GM18526 (cell line): Measurements from ENCODE around the gene STARD13.

Experiments
- POLR2A ChIP-seq: IDR thresholded peaks from 3 replicates; pipeline ENCODE4 v1.6.1; 2011; ENCODE audit not compliant: insufficient read length; ENCODE audit errors: extremely low read depth

STARD13 gene

DNA sequence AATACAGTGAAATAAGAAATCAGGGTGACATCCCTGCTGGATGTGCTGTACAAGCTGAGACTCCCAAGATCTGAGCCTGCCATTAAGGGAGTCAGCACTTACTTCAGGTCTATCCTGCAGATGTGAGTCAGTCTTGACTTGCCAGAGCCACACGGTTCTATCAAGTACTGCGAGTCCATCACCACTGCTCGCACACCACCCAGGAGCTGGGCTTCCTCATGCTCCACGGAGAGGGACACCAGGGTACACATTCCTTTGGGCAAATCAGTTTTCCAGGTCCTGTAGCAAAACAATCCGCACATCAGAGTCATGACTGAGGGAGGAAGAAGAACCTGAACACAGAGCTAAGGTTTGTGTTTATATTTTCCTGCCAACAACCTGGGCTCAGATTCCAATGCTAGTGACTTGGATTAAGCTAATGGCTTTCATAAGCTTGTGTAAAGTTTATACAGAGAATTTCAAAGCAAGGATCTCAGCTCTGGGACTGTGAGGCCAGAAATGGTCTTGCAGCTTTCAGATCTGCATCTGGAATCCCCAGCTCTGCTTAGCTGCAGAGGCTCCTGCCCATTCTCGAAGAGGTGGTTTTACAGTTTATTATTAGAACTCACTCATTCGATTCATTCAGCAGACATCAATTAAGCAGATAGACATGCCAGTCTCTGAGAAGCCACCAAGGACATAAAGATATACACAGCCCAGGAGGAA, 178.7 kb downstream of the STARD13 start:
- TF ChIP-seq POLR2A = no peak

DNA sequence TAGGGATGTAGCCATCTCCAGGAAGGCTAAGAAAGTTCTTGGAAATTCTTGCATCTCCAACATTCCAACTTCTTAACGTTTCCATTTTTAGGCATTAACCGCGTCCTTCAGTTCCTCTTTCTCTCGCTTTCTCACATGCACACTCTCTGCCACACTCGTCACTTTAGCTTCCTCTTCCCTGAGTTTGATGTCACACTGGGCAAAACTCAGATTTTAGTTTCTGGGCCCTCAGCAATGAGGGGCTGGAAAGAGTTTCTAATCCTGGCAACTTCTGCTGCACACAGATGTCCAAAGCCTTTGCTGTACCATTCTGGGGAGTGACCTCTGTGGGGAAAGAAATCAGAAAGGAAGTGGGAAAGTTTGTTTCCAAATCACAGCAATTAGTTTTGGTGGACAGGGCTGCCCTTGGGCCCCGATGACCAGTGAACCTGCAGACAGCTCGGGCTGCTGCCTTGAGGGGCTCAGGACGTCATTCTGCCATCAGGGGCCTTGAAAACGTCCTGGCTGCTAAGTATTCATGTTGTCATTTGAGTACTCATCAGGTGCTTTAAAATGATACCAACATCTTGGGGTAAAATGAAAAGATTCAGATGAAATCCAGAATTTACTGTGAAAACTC, 180.1 kb downstream of the STARD13 start:
- TF ChIP-seq POLR2A = no peak

DNA sequence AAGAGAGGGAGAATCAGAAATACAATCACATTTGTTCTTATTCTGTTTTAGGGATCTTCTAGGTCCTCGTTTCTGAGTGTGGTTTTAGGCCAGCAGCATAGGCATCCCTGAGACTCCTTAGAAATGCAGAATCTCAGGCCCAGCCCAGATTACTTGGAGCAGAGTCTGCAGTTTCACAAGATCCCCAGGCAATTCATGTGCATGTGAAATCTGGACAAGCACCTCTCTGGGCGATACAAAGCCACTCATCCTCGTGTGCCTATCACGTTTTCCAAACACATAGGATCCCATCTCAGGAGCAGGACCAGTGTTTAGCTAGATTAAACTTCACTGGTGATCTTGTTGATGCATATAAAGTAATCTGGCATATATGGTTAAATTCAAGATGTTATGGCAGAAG, 182.1 kb downstream of the STARD13 start:
- no peak for TF ChIP-seq POLR2A

DNA sequence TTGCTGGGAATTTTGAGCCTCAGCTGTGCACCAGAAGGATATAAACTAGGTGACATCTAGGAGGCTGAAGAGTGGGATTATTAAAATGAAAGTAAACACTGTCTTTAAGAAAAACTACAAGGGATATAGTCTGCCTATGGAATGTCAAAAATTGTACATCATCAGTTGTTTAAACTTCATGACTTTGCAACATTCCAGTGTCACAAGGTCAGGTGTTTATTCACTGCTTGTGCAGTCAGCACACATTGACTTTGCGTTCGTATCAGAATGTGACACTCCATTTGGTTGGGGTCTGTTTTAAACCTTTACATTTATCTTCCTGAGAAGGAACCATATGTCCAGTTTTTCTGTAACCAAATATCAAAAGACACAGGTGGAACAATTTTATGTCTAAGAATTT, 183.7 kb downstream of the STARD13 start:
- no peak for TF ChIP-seq POLR2A

DNA sequence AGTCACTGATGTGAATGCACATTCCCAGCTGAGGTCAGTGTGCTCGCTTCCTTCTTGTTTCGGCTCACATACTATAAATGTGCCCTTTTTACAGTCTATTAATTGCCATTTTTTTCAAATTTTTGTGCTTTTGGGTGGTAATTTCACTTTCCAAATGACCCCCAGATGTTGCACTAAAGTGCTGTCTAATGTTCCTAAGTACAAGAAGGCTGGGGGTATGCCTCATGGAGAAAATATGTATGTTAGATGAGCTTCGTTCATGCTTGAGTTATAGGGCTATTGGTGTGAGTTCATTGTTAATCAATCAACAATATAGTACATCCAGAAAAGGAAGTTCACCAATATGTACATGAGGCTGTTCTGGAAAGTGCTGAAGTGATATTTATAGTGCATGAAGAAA, 184.7 kb downstream of the STARD13 start:
- no peak for TF ChIP-seq POLR2A

DNA sequence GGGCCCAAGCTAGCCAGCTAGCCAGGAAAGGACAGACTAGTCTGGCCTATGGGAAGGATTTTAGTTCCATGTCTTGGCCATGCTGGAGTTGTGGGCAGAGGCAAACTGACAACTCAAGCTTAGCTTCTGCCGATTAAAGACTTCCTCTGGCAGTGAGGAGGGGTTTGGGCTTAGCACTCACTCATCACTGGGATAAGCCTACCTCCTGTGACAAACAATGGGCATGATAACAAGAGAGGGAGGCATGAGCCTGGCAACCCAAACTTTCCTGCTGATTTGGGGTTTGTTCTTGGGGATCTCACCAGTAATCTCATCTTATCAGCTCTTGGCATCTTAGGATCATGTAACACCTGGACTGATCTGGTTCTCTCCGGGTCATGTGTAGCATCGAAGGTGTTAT, 185.7 kb downstream of the STARD13 start:
- no peak for TF ChIP-seq POLR2A

DNA sequence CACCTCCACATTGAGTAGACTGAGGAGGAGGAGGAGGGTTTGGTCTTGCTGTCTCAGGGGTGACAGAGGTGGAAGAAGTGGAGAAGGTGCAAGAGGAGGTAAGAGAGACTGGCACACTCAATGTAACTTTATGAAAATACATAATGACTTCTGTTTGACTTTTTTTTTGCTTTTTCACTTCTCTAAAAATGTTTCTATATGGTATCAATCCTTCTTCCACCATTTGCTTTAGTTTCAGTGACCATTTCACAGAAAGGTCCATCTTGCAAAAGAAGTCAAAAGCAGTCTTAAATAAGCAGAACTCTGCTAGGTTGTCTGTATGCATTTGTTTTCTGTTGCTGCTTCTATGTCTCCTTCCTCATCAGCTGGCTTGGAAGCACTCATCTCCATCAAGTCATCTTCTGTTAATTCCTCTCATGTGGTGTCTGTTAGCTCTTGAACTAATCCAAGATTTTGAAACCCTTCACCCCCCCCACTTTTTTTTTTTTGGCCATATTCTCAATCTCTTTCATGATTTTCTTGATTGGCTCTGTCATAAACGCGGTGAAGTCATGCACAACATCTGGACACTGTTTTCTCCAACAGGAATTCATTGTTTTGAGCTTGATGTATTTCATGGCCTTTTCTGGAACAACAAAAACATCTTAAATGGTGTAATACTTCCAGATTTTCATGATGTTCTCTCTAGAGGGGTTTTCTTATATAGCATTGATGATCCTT, 188.5 kb downstream of the STARD13 start:
- TF ChIP-seq POLR2A = no peak

DNA sequence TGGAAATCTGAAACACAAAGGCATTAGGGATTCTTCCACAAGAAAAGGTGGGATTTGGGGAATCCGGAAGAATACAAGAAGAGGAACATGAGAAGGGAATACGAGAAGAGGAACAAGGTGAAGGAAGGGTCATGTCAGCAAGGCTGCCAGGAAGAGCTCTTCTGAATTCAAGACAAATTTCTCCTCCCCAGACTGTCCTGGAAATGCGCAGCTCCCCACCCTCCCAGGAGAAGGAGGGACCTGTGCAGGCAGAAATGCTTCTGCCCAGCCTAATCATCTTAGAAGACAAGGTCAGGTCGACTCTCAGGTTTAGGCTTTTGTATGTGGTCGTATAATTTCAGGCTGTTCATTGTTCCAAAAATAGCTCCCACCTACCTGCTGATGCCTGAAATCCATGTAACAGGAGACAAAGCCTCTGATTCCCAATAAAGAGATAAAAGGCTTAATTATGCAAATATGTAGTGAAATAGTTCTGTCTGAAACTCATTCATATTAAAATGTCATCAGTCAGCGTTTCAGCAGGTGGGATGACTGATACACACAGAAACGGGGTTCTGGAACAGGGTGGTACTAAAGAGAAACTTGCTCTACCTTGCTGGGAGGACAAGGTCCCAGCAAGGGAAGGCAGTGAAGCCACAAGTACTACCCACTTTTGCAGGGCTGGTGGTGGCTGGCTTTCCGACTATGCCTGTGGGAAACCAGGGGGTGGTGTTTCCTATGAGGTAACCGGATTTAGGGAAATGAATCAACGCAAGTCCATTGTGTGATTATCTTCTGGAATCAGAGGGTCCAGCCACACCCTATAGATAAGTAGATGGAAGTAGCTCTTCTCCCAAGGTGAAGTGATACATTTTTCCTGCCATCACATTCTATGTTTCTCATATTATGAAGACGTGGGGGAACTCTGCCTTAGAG, 193.2 kb downstream of the STARD13 start:
- no peak for TF ChIP-seq POLR2A

DNA sequence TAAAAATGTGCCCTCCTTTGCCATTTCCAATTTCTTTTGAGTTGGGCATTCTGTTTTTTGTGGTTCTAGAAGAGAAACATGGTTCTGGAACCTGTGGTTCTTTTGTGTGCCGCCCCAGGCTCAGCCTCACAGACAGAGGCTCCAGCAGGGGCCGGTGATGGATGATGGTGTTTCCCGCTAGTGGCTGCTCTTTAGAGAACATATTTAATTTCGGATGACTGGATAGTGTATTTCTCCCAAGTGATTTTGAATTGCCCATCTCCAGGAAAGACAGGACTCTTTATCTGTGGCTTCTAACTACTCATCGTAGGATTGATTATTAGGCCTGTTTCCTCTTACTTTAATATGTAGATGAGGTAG, 194.2 kb downstream of the STARD13 start:
- TF ChIP-seq POLR2A = no peak

DNA sequence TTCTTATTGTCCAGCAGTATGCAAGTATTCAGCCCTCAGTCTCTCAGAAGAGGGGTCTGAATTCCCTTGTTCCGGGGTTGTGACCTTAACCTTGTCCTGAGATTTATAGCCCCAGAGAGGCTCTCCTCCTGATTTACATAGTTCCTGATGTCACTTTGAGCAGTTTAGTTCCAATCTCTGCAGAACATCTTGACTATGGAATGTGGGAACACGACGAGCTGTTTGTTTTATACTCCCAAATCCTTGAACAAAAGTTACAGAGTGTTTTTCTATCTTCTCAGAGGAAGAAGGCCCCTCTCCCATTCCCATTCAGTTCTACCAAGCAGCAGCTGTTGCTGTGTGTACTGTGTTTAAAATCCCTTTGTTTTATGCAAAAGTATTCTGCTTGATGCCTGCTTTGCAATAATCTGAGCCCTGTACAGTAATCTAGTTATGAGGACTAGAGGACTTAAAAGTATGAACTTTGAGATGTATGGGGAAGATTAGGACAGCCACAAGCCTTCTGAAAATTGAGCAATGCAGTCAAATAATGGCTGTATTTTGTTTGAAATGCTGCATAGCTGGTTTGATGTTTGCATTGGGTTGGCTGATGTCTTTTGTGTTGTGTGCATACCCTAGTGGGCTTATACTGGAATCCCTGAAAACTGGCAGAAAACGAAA, 194.7 kb downstream of the STARD13 start:
- TF ChIP-seq POLR2A = no peak

DNA sequence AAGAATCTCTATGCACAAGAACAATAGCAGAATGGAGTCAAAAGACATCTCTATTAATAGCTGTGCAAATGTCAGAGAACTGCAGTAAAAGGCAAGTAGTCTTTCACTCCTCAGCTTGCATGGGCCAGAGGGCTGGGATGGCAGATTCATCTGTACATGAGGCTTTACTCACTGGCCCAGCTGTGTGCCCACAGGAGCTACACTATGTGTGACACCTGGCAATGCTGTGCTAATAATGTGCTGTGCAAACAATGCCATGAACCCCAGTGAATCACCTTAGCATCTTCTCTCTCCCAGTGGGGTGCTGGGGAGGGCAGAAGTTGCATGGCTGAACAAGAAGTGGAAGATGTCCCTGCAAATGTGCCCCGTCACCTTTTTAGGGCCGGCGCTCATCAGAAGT, 196.2 kb downstream of the STARD13 start:
- no peak for TF ChIP-seq POLR2A

DNA sequence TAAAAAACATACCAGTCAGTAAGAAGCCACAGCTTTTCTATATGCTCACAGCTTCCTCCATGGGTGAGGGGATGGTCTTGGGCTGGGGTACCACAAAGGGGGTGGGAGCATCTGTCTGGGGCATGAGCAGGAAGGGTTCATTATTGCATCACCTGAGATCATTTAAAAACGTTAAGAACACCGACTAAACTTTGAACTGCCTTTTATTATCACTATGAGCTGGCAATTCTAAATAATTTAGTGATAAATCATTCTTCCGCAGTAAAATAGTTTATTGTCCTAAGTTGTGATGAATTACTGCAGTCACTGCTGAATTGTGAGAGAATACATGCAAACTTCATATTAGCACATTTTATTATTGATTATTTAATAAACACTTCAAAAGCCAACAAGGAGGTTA, 197.8 kb downstream of the STARD13 start:
- TF ChIP-seq POLR2A = no peak

DNA sequence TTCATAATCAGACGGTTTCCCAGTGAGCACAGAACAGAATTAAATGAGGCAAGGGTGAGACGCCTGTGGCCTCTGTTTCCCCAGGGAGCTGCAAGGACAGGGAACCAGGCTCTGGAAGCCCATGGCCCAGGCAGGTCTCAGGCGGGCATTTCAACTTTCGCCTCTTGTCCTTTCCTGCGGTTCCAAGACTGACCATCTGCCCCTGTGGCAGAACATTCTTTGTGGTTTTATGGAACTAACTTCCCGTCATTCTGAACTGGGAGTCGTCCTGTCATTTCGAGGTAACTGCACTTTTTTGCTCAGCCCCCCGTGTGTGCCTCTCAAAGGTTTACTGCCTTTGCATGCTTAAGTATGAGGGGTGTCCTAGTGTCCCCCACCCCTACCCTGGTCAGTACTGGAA, 198.5 kb downstream of the STARD13 start:
- TF ChIP-seq POLR2A = no peak

DNA sequence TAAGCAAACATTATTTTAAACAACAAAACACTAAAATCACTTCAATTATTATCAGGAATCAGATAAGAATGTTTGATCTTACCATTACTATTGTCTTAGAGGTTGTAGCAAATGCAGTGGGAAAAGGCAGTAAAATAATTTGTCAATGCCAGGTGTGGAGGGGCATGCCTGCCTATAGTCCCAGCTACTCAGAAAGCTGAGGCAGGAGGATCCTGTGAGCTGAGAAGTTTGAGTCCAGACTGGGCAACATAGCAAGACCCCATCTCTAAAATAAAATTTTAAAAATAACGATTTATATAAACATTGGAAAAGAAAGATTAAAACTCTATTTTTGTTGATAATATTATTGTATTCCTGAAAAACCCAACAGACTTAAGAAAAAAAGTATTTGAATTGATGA, 202.5 kb downstream of the STARD13 start:
- TF ChIP-seq POLR2A = no peak

DNA sequence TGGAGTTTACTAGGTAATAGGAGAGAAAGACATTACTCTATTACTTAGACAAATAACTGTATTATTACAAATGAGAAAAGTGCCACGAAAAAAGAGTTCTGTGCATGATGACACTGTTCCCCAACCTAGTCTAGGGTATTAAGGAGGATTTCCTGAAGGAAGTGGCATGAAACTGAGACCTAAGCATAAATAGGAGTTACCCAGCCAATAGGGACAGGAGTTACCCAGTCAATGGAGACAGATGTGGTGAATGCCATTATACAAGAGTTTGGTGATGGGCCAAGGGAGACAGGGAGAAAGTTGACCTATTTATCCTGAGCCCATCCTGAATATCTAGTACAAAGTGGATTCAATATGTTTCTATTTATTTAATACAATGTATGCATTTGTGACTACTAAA, 203.9 kb downstream of the STARD13 start:
- TF ChIP-seq POLR2A = no peak
